SK-N-SH (cell line): ENCODE data around the gene RPL26. TPM values are rescaled to one million over a fixed set of nuclear protein-coding genes. Genes with fewer than 3 reads are reported as not detected.

ENCODE experiments used
- CTCF ChIA-PET: fragments of 300-600, 350-600 bp; formaldehyde crosslinking; extraction: SDS; loops from one replicate; lab custom pipeline; 2021; lab: Yijun Ruan, JAX
- POLR2A ChIA-PET: fragments of 350-600 bp; sonication (Branson Sonifier 250); formaldehyde crosslinking; extraction: SDS; loops from one replicate; lab custom pipeline; 2020; ENCODE audit warnings: antibody characterized with exemption, inconsistent platforms; lab: Yijun Ruan, JAX
- DNase-seq: peaks from one replicate; pipeline ENCODE4 v3.0.0; 2012
- H2AFZ ChIP-seq: fragments of 200-600 bp; sonication (generic); 2 replicates; pipeline ENCODE4 v1.8.1; 2016; ENCODE audit warnings: antibody characterized with exemption, mild to moderate bottlenecking, low read depth
- H3F3A ChIP-seq: fragments of 200-600 bp; sonication (generic); replicated peaks from 2 replicates; pipeline ENCODE3; 2016; ENCODE audit warnings: antibody characterized with exemption, mild to moderate bottlenecking; ENCODE audit not compliant: insufficient read depth
- H3K27ac ChIP-seq, 2 experiments: fragments of 200-500 bp in 1 of 2; fragments of 200-600 bp in 1 of 2; sonication (Bioruptor generic) in 1 of 2; sonication (generic), shearing (Covaris generic) in 1 of 2; 2 replicates each; pipeline versions ENCODE4 v1.5.1 to v1.6.1; 2014 to 2016; ENCODE audit warnings: low read depth in 2 of 2, inconsistent platforms in 1 of 2, low read length in 1 of 2, mild to moderate bottlenecking in 1 of 2, mixed read lengths in 1 of 2
- H3K27me3 ChIP-seq: fragments of 200-600 bp; sonication (generic), shearing (Covaris generic); 2 replicates; pipeline ENCODE4 v1.6.1; 2016; ENCODE audit warnings: mixed run types; ENCODE audit not compliant: insufficient read depth
- H3K36me3 ChIP-seq, 2 experiments: fragments of 200-500 bp in 1 of 2; fragments of 200-600 bp in 1 of 2; sonication (Bioruptor generic) in 1 of 2; sonication (generic) in 1 of 2; replicated peaks in 1 of 2; 2 replicates each; pipeline versions ENCODE3 to v1.5.1; 2014 to 2016; ENCODE audit warnings: low read length in 1 of 2, mild to moderate bottlenecking in 1 of 2; ENCODE audit not compliant: insufficient read depth in 2 of 2, control insufficient read depth in 1 of 2
- H3K4me1 ChIP-seq, 2 experiments: fragments of 200-500 bp in 1 of 2; fragments of 200-600 bp in 1 of 2; sonication (Bioruptor generic) in 1 of 2; sonication (generic), shearing (Covaris generic) in 1 of 2; 2 replicates each; pipeline versions ENCODE4 v1.5.1 to v1.6.1; 2014 to 2016; ENCODE audit warnings: low read depth in 1 of 2, low read length in 1 of 2, mixed run types in 1 of 2; ENCODE audit not compliant: insufficient read depth in 2 of 2, control insufficient read depth in 1 of 2
- H3K4me2 ChIP-seq: fragments of 200-600 bp; sonication (generic), shearing (Covaris generic); 2 replicates; pipeline ENCODE4 v1.6.1; 2017; ENCODE audit warnings: mixed run types
- H3K4me3 ChIP-seq, 2 experiments: fragments of 200-500 bp in 1 of 2; fragments of 200-600 bp in 1 of 2; sonication (Bioruptor generic) in 1 of 2; sonication (generic), shearing (Covaris generic) in 1 of 2; 2 replicates each; pipeline versions ENCODE4 v1.5.1 to v1.8.1; 2014 to 2016; ENCODE audit warnings: low read depth in 2 of 2, inconsistent platforms in 1 of 2, low read length in 1 of 2, mild to moderate bottlenecking in 1 of 2, mixed read lengths in 1 of 2, moderate library complexity in 1 of 2
- H3K79me2 ChIP-seq: fragments of 200-600 bp; sonication (generic); 2 replicates; pipeline ENCODE4 v1.8.1; 2017; ENCODE audit warnings: mild to moderate bottlenecking; ENCODE audit not compliant: insufficient read depth
- H3K9ac ChIP-seq: fragments of 200-600 bp; sonication (generic); 2 replicates; pipeline ENCODE4 v1.6.1; 2017; ENCODE audit warnings: mixed run types
- H3K9me2 ChIP-seq: fragments of 200-600 bp; sonication (generic); 2 replicates; pipeline ENCODE4 v1.6.1; 2017; ENCODE audit warnings: mixed run types
- H3K9me3 ChIP-seq: fragments of 200-600 bp; sonication (generic); 2 replicates; pipeline ENCODE4 v1.6.1; 2017; ENCODE audit warnings: mixed run types, mild to moderate bottlenecking, moderate library complexity
- H4K20me1 ChIP-seq: fragments of 200-600 bp; sonication (generic); 2 replicates; pipeline ENCODE4 v1.6.1; 2017; ENCODE audit warnings: mild to moderate bottlenecking, mixed run types; ENCODE audit not compliant: insufficient read depth
- MEF2A ChIP-seq: IDR thresholded peaks from 2 replicates; pipeline ENCODE4 v1.4.0; 2012; ENCODE audit warnings: low read depth, borderline replicate concordance
- RCOR1 ChIP-seq: fragments of 150-350 bp; IDR thresholded peaks from 2 replicates; pipeline ENCODE4 v1.6.1; 2017; ENCODE audit warnings: antibody characterized with exemption, low read length
- REST ChIP-seq: IDR thresholded peaks from 2 replicates; pipeline ENCODE4 v1.6.1; 2012; ENCODE audit warnings: mild to moderate bottlenecking, low read depth, low read length, moderate library complexity
- SIN3A ChIP-seq: IDR thresholded peaks from 2 replicates; pipeline ENCODE4 v1.6.1; 2012; ENCODE audit warnings: low read depth, mild to moderate bottlenecking, low read length, moderate library complexity, borderline replicate concordance
- TAF1 ChIP-seq: IDR thresholded peaks from 2 replicates; pipeline ENCODE4 v1.6.1; 2012; ENCODE audit warnings: low read depth, mild to moderate bottlenecking, low read length, moderate library complexity, borderline replicate concordance
- WGBS: methylation state at CpG from one replicate; pipeline ENCODE4 v1.1.6; 2017; ENCODE audit warnings: low lambda C conversion rate; 5-methylcytosine and 5-hydroxymethylcytosine counted together
- polyA plus RNA-seq, 3 experiments: library from polyadenylated mRNA; depleted of rRNA; stranded (reverse); fragments of >200 nt; gene quantifications; 2 replicates each; pipeline ENCODE4 v1.2.3, GENCODE V29; 2012
- TF ChIP-seq, protein P1 (sequence below): IDR thresholded peaks from 2 replicates; pipeline ENCODE4 v1.4.0; 2012; ENCODE audit warnings: low read depth, borderline replicate concordance

RPL26 gene
- polyA plus RNA-seq, 1 of the 3 experiments (the other 2 are of a cell fraction), result 4,770 TPM

- ChIA-PET POLR2A (no interaction called here), CTCF (no interaction called here)
- no peak for DNase-seq
- Histone ChIP-seq H3K79me2 (no peaks in the 10 kb centered on the region), H3K4me3 (no peak overlapping the region), H2AFZ (no peak overlapping the region), H4K20me1 (no peaks in the 10 kb centered on the region), H3K27me3 (no peaks in the 10 kb centered on the region), H3K9ac (no peak overlapping the region), H3F3A (no peaks in the 10 kb centered on the region), H3K9me3 (no peaks in the 10 kb centered on the region), H3K9me2 (no peaks in the 10 kb centered on the region), H3K27ac (no peak overlapping the region), H3K4me1 (no peaks in the 10 kb centered on the region), H3K36me3 (no peaks in the 10 kb centered on the region), H3K4me2 (no peak overlapping the region)
- WGBS, result 75% methylated on average over 8 of the region's 8 CpGs
- TF ChIP-seq MEF2A, result no peak
- TF ChIP-seq SIN3A, result no peak
- TF ChIP-seq REST, result no peak
- TF ChIP-seq, protein P1, sequence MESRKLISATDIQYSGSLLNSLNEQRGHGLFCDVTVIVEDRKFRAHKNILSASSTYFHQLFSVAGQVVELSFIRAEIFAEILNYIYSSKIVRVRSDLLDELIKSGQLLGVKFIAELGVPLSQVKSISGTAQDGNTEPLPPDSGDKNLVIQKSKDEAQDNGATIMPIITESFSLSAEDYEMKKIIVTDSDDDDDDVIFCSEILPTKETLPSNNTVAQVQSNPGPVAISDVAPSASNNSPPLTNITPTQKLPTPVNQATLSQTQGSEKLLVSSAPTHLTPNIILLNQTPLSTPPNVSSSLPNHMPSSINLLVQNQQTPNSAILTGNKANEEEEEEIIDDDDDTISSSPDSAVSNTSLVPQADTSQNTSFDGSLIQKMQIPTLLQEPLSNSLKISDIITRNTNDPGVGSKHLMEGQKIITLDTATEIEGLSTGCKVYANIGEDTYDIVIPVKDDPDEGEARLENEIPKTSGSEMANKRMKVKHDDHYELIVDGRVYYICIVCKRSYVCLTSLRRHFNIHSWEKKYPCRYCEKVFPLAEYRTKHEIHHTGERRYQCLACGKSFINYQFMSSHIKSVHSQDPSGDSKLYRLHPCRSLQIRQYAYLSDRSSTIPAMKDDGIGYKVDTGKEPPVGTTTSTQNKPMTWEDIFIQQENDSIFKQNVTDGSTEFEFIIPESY, result no peak
- TF ChIP-seq RCOR1, result no peak
Observed at GRCh38 chr17:8354236-8354635, 28.8 kb downstream of the RPL26 start.

- no peaks in the 10 kb centered on the region for H3K9me2 ChIP-seq
- TF ChIP-seq TAF1, result no peak
- H3K27ac ChIP-seq, result no peak overlapping the region
- H3K4me1 ChIP-seq, result no peaks in the 10 kb centered on the region
- WGBS, result 77% methylated on average over 7 of the region's 7 CpGs
- DNase-seq, result no peak
- ChIA-PET CTCF (interaction anchor here (0.9 kb wide), 1 partner anchor 432 kb away, joined by 3 read pairs; no protein-coding TSS in a partner anchor), POLR2A (no interaction called here)
- H3K36me3 ChIP-seq, result no peaks in the 10 kb centered on the region
- no peaks in the 10 kb centered on the region for H3K9me3 ChIP-seq
- no peaks in the 10 kb centered on the region for H3K27me3 ChIP-seq
- no peaks in the 10 kb centered on the region for H3K79me2 ChIP-seq
- H4K20me1 ChIP-seq, result no peaks in the 10 kb centered on the region
- no peak overlapping the region for H3K9ac ChIP-seq
- no peak overlapping the region for H3K4me3 ChIP-seq
- H3F3A ChIP-seq, result no peaks in the 10 kb centered on the region
- H3K4me2 ChIP-seq, result no peak overlapping the region
- no peak overlapping the region for H2AFZ ChIP-seq
Observed at GRCh38 chr17:8353736-8354135, 29.3 kb downstream of the RPL26 start.
